Hematopoietic multipotent progenitor cell treated with erythropoietin and hydrocortisone succinate and interleukin-3 and kit ligand, for 8 days (in vitro differentiated cells): ENCODE measurements around the gene COL6A3.

Experiments used
- DNase-seq: peaks from one replicate; pipeline ENCODE4 v3.0.0-alpha.2; 2015

The COL6A3 gene

DNA sequence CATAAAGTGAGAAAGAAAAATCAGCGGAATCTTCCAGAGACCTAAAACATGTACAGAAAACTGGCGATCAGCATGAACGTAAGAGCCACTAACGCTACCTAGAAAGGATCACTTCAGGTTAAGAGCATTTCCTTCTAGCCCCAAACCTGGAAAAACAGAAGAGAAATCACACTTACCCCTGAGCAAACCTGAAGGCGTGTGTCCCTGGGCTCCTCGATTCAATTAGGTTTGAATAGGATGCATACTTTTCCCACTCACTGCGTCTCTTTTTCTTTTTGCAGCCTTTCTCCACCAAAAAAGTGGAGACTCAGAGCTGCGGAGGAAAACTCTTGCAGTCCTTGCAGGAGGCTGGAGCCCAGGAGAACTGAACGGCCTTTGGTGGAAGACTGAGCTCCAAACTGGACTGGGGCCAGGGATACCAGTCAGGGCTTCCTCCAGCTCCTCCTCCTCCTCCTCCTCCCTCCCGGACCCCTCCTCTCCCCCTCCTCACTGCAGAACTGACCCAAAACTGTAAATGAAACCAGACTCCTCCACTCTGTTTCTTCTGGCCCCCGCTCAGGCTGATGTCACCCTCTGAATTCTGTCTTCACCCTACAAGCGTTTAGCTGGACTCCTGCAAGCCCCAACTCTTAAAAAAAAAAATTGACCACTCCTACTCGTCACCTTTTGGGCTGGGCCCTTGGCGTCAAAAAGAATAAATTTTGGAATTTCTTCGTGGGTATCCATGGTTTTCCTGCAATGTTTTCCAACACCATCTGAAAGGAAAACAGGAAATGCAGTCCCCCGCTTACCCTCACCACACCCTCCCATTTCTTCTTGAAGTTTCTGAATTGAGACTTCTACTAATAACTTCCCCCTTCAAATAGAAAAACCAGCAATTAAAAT is at the start of gene COL6A3:
Gene COL6A3, minus strand, starts transcription at position 388 of the 885 bp plus-strand sequence. CDS start 17,347 bp downstream, outside the sequence.
- DNase-seq: no peak

- DNase-seq: no peak
Observed at GRCh38 chr2:237459741-237460174, 45.8 kb upstream of the COL6A3 start.

GRCh38 chr2:237459226-237459625 is 45.3 kb upstream of the COL6A3 start:
- no peak for DNase-seq

DNA sequence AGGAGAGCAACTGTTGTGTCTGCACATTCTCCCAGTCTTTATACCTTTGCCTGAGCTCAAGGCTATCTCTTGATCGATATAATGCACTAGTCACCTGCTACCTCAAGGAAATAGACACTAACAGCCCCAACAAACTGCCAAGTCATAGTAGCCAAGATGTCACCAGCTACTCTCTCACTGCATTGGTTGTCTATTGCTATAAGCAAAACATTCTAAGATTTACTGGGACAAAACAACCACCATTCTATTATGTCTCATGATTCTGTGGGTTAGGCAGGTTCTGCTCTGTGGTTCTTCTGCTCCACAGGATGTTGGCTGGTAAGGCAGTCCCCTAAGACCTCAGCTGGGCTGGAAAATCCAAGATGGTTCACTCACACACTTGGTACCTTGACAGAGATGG is 44.6 kb upstream of the COL6A3 start:
- DNase-seq: no peak

GRCh38 chr2:237457388-237457941 is 43.5 kb upstream of the COL6A3 start:
- no peak for DNase-seq

DNA sequence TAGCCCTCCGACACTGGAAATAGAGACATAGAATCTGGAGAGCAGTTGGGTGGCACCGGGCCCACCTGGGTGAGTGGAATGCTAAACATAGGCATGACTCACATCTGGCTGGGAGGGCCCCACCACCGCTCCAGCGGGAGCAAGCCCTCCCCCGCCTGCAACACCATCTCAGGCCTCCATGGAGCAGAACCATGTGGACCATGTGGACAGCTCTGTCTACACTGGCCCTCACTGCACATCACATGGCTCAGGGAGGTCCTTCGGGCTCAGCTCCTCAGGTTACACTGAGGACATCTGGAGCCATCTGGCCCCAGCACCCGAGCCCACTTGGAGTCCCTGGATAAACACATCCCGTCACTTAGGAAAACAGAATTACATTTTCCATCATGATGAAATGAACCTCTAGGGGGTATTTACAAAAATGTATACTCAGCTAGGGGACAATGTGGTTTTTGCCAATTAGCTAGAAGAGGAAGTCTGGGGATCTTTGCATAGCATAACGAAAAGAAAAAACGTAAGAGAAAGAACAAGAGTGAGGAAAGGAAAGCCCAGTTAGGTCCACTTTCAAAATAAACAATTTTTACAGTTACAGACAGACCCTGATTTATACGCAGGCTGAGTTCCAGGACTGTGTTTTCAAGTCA is 42.4 kb upstream of the COL6A3 start:
- no peak for DNase-seq

GRCh38 chr2:237455764-237456163 is 41.8 kb upstream of the COL6A3 start:
- DNase-seq: no peak

- no peak for DNase-seq
Observed at GRCh38 chr2:237453671-237454070, 39.7 kb upstream of the COL6A3 start.

DNA sequence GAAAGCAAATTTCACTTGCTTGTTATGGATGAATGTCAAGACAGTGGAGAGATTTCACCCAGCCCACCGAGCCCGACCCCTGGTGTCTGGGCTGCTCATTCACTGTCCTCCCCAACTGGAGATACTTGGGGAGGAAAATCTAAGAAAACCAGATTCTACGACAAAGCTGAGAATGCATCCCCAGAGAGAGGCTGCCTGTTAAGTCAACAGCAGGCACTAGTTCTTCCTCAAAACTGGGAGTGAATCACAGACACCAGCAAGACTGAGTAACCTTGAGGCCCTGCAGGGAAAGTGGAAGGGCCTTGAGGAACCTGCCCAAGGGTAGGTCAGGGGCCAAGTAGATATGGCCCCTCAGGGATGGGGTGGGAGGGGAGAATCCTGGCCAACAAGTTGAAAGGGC is 38.9 kb upstream of the COL6A3 start:
- DNase-seq: no peak

- DNase-seq: no peak
Observed at GRCh38 chr2:237451643-237452469, 37.9 kb upstream of the COL6A3 start.

DNA sequence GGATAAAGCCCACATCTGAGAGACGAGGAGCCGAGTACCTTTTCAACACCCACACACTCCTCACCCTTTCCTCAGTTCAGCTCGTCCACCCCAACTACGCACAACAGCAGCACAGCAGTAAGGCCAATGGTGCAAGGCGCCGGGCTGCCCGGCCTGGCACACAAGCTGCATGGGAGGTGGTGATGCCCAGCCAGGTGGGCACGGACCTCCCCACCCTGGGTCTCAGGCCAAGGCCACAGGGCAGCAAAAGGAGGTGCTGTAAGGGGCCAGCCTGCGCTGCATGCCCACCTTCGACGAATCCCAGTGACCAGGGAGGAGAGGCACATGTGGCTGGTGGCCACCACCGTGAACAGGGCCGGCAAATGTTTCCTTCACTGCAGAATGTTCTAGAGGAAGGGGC is 36.6 kb upstream of the COL6A3 start:
- DNase-seq: no peak

DNA sequence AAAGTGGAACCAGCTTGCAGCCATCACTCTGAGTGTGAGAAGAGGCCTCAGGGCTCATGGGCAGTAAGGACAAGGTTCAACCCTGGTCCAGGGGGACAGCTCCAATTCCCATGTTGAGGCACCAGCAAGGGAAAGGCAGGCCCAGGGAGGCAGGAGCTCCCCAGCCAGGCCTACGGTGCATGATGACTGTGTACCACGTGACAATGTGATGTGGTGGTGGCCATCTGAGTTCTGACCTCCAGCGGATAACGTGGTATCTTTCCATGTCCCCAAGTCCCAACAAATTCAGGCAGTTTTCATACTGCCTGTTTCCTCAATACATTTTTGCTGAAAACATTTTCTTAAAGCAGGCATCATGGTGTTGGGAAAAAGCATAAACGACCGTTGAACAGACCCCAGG is 36.1 kb upstream of the COL6A3 start:
- no peak for DNase-seq

- no peak for DNase-seq
Observed at GRCh38 chr2:237449193-237449881, 35.4 kb upstream of the COL6A3 start.

DNA sequence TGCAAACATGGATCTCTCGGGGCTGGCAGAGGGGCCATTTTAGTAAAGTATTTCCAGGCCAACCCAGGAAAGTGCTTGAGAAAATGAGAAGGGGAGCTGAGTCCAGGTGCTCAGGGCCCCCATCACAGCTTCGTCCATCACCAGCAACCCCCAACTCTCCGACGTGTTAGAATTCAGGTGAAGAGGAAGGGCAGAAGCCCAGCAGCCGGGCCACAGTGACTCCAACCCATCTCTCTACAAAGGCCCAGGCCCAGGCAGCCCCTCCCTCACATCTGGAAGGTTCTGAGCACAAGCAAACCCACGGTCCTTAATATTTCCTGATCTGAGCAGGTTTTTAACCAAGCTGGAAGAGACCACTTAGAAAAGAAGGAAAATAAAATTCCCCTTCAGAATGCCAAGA is 34.7 kb upstream of the COL6A3 start:
- DNase-seq: no peak

GRCh38 chr2:237448171-237448570 is 34.2 kb upstream of the COL6A3 start:
- no peak for DNase-seq

DNA sequence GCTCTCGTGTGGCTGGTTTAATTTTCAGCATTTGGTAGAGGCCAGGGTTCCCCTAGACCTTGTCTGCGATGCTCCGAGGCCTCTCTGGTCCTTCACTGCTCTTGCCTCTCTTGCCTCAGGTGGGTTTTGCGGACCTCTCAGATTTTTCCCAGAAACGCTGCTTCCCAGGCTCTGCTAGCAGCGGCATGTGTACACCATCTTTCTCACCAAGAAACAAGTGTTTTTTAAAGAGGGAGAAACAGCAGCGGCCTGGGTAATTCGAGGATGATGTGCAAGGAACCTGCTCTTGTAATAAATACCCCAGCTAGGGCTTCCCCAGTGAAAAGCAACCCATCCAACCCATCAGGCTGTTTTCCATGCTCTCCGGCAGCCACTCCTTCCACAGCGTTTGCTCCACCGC is 33.5 kb upstream of the COL6A3 start:
- no peak for DNase-seq

DNA sequence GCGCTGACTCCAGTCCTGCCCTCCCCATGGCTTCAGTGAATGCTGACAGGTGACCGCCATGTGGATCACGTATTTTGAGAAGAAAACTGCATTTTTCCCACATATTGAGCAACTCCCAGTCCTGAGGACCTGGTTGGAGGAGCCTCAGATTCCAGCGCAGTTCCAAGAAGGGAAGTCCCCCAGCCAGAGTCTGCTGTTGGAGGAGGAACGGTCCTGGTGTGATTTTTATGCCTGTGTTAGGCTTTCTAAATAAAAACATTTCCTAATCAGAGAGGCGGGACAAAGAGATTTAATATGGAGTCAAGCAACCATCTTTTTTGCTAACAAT is 32.3 kb upstream of the COL6A3 start:
- DNase-seq: no peak

DNA sequence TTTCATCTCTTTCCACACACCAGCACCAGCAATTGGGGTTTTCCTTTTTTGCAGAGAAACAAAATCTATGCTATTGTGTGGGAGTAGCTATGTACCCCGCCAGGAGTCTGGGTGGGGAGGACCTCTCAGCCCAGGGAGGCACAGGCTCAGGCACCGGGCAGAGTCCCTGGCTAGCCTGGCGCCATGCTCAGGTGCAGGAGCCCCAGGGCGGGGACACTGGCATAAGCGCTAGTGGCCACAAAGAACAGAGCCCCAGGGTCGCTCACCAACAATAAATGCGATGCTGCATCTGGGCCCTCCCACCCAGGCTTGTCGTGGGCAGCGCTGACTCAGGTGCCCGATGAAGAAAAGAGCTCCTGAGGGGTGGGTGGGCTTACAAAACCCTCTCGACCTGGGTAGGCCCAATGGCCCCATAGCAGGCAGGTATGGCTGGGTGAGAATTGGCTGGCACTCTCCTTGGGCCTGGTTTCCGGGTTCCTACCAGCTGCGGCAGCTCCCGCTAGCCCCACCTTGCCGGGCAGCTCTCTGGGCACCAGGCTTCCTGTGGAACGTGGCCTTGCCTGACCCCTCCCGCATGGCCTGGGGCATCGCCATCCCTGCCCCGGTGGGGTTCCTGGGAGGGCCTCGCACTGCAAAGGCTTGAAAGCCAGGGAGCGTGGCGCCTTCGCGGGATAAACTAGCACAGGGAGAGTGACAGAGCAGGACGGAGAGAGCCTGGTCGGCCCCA is 31.8 kb upstream of the COL6A3 start:
- no peak for DNase-seq

- no peak for DNase-seq
Observed at GRCh38 chr2:237444071-237444470, 30.1 kb upstream of the COL6A3 start.

DNA sequence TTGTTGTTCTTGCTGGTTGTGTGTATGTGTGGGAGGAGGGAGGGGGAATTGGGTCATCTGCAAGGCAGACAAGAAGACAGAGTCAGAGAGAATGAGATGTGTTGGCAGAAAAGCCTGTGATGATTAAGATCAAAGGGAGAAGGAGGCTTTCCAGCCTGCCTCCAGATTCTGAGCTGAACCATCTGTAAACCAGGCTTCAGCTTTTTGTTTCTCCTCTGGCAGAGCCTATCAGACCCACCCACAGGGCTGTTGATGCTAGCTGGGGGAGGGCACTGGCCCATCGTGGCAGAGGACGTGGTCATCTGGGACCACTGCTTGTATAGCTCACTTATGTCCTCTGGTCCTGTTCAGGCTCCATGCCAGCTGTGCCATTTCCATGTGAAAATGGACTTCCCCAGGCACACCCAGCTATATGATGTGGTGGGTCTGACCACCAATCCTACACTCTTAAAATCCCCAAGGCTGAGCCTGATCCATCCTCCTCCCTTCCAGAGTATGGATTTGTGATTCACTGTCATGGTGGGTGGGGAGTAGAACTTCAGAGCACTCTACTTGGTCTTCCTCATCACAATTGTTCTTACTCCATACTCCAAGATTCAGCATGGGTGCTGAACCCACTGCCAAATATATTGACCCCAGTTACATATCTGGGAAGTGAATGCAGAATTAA is 27.8 kb upstream of the COL6A3 start:
- no peak for DNase-seq

GRCh38 chr2:237440819-237441281 is 26.9 kb upstream of the COL6A3 start:
- DNase-seq: no peak
